MM.1S (cell line): ENCODE results near the gene DIP2C.

Experiments
- DNase-seq: peaks from one replicate; pipeline ENCODE4 v3.0.0-alpha.2; 2015
- H2AFZ ChIP-seq: fragments of 300-600 bp; sonication (generic); 2 replicates; pipeline ENCODE4 v1.6.0; 2016; ENCODE audit warnings: antibody characterized with exemption, low read length
- H3F3A ChIP-seq: fragments of 300-600 bp; sonication (generic); 2 replicates; pipeline ENCODE4 v1.6.1; 2016; ENCODE audit warnings: mild to moderate bottlenecking, antibody characterized with exemption, low read length, moderate library complexity, mixed read lengths; ENCODE audit not compliant: insufficient read depth
- H3K27ac ChIP-seq: fragments of 300-600 bp; sonication (generic); 2 replicates; pipeline ENCODE4 v1.5.1; 2016; ENCODE audit warnings: mild to moderate bottlenecking, low read length
- H3K27me3 ChIP-seq: fragments of 300-600 bp; sonication (generic); replicated peaks from 2 replicates; pipeline ENCODE4 v1.6.0; 2016; ENCODE audit warnings: low read length; ENCODE audit not compliant: insufficient read depth
- H3K36me3 ChIP-seq: fragments of 300-600 bp; sonication (generic); replicated peaks from 2 replicates; pipeline ENCODE4 v1.6.1; 2016; ENCODE audit warnings: mild to moderate bottlenecking, low read length, mixed read lengths; ENCODE audit not compliant: insufficient read depth
- H3K4me1 ChIP-seq: fragments of 300-600 bp; sonication (generic); 2 replicates; pipeline ENCODE4 v1.6.1; 2016; ENCODE audit warnings: low read length, mixed read lengths
- H3K4me2 ChIP-seq: fragments of 300-600 bp; sonication (generic); 2 replicates; pipeline ENCODE4 v1.6.0; 2016; ENCODE audit warnings: low read depth, low read length
- H3K4me3 ChIP-seq: fragments of 300-600 bp; sonication (generic); 2 replicates; pipeline ENCODE4 v1.5.1; 2016; ENCODE audit warnings: low read length, mixed read lengths
- H3K79me2 ChIP-seq: fragments of 300-600 bp; sonication (generic); 2 replicates; pipeline ENCODE4 v1.6.1; 2016; ENCODE audit warnings: mixed run types, low read length, mixed read lengths
- H3K9ac ChIP-seq: fragments of 300-600 bp; sonication (generic); 2 replicates; pipeline ENCODE4 v1.6.1; 2016; ENCODE audit warnings: low read length, mixed read lengths
- H3K9me2 ChIP-seq: fragments of 300-600 bp; sonication (generic); replicated peaks from 2 replicates; pipeline ENCODE4 v1.6.1; 2016; ENCODE audit warnings: mild to moderate bottlenecking, low read length, mixed read lengths; ENCODE audit not compliant: insufficient read depth
- H3K9me3 ChIP-seq: fragments of 300-600 bp; sonication (generic); replicated peaks from 2 replicates; pipeline ENCODE4 v1.6.1; 2016; ENCODE audit warnings: mild to moderate bottlenecking, low read length, mixed read lengths; ENCODE audit not compliant: insufficient read depth
- H4K20me1 ChIP-seq: fragments of 300-600 bp; sonication (generic); 2 replicates; pipeline ENCODE4 v1.6.1; 2016; ENCODE audit warnings: mild to moderate bottlenecking, low read length, moderate library complexity, mixed read lengths; ENCODE audit not compliant: insufficient read depth
- EZH2 ChIP-seq: fragments of 300-600 bp; sonication (generic); optimal IDR thresholded peaks from 2 replicates; pipeline ENCODE3; 2017; ENCODE audit warnings: low read depth, mild to moderate bottlenecking, antibody characterized with exemption, low read length, mixed read lengths
- EZH2phosphoT487 ChIP-seq: fragments of 300-600 bp; sonication (generic); IDR thresholded peaks from 2 replicates; pipeline ENCODE4 v1.6.1; 2018; ENCODE audit warnings: antibody characterized with exemption, low read length
- TF ChIP-seq, protein P1 (sequence below): fragments of 300-600 bp; sonication (generic); IDR thresholded peaks from 2 replicates; pipeline ENCODE4 v1.5.1; 2016; ENCODE audit warnings: antibody characterized with exemption, low read length, mixed read lengths

Gene DIP2C, protein sequence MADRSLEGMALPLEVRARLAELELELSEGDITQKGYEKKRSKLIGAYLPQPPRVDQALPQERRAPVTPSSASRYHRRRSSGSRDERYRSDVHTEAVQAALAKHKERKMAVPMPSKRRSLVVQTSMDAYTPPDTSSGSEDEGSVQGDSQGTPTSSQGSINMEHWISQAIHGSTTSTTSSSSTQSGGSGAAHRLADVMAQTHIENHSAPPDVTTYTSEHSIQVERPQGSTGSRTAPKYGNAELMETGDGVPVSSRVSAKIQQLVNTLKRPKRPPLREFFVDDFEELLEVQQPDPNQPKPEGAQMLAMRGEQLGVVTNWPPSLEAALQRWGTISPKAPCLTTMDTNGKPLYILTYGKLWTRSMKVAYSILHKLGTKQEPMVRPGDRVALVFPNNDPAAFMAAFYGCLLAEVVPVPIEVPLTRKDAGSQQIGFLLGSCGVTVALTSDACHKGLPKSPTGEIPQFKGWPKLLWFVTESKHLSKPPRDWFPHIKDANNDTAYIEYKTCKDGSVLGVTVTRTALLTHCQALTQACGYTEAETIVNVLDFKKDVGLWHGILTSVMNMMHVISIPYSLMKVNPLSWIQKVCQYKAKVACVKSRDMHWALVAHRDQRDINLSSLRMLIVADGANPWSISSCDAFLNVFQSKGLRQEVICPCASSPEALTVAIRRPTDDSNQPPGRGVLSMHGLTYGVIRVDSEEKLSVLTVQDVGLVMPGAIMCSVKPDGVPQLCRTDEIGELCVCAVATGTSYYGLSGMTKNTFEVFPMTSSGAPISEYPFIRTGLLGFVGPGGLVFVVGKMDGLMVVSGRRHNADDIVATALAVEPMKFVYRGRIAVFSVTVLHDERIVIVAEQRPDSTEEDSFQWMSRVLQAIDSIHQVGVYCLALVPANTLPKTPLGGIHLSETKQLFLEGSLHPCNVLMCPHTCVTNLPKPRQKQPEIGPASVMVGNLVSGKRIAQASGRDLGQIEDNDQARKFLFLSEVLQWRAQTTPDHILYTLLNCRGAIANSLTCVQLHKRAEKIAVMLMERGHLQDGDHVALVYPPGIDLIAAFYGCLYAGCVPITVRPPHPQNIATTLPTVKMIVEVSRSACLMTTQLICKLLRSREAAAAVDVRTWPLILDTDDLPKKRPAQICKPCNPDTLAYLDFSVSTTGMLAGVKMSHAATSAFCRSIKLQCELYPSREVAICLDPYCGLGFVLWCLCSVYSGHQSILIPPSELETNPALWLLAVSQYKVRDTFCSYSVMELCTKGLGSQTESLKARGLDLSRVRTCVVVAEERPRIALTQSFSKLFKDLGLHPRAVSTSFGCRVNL (N-terminal part only)

DNA sequence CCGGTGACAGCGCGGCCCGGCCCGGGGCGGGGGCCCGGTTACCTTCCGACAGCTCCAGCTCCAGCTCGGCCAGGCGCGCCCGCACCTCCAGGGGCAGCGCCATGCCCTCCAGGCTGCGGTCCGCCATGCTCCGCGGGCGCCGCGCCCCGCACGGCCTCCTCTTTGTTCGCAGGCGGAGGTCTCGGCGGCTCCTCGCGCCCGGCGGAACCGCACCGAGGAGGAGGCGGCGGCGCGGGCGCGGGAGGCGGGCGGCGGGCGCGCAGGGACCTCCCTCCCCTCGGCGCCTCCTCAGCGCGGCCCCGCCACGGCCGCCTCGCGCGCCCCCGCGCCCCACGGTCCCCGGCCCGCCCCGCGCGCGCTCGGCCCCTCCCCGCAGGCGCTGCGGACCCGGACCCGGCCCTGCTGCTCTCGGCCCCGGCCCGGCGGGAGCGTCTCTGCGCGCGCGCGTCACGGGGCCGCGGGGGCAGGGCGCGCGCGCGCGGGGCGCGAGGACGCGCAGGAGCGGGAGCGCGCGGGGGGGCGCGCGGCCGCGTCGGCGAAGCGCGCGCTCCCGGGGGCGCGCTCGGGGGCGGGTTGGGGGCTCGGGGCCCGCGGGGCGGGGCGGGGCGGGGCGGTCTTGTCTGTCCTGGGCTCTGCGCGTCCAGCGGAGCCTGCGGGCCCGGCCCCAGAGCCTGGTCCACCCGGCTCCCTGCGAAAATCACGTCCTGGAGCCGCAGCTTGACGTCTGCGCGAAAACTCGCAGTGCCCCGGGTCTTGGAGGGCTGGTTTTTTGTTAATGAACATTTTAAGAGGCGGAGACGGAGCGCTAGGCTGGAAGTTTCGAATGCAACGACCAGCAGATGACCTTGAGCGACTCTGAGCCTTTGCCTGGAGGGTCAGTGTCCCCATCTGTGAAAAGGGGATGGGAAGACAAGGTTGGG, at the start of gene DIP2C:
Gene DIP2C, minus strand, starts transcription at position 217 of the 920 bp plus-strand sequence. Its CDS starts 90 bp downstream, at position 127.
- TF ChIP-seq, protein P1, sequence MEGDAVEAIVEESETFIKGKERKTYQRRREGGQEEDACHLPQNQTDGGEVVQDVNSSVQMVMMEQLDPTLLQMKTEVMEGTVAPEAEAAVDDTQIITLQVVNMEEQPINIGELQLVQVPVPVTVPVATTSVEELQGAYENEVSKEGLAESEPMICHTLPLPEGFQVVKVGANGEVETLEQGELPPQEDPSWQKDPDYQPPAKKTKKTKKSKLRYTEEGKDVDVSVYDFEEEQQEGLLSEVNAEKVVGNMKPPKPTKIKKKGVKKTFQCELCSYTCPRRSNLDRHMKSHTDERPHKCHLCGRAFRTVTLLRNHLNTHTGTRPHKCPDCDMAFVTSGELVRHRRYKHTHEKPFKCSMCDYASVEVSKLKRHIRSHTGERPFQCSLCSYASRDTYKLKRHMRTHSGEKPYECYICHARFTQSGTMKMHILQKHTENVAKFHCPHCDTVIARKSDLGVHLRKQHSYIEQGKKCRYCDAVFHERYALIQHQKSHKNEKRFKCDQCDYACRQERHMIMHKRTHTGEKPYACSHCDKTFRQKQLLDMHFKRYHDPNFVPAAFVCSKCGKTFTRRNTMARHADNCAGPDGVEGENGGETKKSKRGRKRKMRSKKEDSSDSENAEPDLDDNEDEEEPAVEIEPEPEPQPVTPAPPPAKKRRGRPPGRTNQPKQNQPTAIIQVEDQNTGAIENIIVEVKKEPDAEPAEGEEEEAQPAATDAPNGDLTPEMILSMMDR, result no peak
- TF ChIP-seq EZH2phosphoT487 (no peak), EZH2 (no peak)
- H3K9ac ChIP-seq, result no peak within 1 kb of the TSS
- no peak within 1 kb of the TSS for H3K4me2 ChIP-seq
- H3K9me3 ChIP-seq, result no peaks in the 10 kb centered on the region
- no peaks in the 10 kb centered on the region for H3K9me2 ChIP-seq
- H3F3A ChIP-seq, result no peaks in the 10 kb centered on the region
- H3K4me1 ChIP-seq, result no peaks in the 10 kb centered on the region
- H3K27ac ChIP-seq, result no peak within 1 kb of the TSS
- no peaks in the 10 kb centered on the region for H3K36me3 ChIP-seq
- H3K79me2 ChIP-seq, result no peaks in the 10 kb centered on the region
- H3K27me3 ChIP-seq, result no peaks in the 10 kb centered on the region; the same call in 1 of the 2 replicates
- no peak within 1 kb of the TSS for H3K4me3 ChIP-seq
- DNase-seq, result no peak
- no peak within 1 kb of the TSS for H2AFZ ChIP-seq
- H4K20me1 ChIP-seq, result no peaks in the 10 kb centered on the region

DNA sequence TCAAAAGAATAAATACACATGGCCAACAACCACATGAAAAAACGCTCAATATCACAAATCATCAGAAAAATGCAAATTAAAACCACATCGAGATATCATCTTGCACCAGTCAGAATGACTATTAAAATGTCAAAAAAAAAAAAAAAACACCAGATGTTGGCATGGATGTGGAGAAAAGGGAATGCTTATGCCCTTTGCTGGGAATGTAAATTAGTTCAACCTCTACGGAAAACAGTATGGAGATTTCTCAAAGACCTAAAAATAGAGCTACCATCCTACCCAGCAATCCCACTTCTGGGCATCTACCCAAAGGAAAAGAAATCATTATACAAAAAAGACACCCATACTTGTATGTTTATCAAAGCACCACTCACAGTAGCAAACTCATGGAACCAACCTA, 45.0 kb upstream of the DIP2C start:
- no peaks in the 10 kb centered on the region for H3K36me3 ChIP-seq
- H3K79me2 ChIP-seq, result no peaks in the 10 kb centered on the region
- no peak overlapping the region for H3K4me2 ChIP-seq
- H3F3A ChIP-seq, result no peaks in the 10 kb centered on the region
- no peak overlapping the region for H2AFZ ChIP-seq
- H3K9me2 ChIP-seq, result no peaks in the 10 kb centered on the region
- H3K4me3 ChIP-seq, result no peak overlapping the region
- H3K9ac ChIP-seq, result no peak overlapping the region
- TF ChIP-seq, protein P1, result no peak
- no peak for TF ChIP-seq EZH2
- TF ChIP-seq EZH2phosphoT487, result no peak
- no peaks in the 10 kb centered on the region for H3K27me3 ChIP-seq
- H3K27ac ChIP-seq, result no peak overlapping the region
- H4K20me1 ChIP-seq, result no peaks in the 10 kb centered on the region
- H3K4me1 ChIP-seq, result no peaks in the 10 kb centered on the region
- H3K9me3 ChIP-seq, result no peaks in the 10 kb centered on the region
- DNase-seq, result no peak

DNA sequence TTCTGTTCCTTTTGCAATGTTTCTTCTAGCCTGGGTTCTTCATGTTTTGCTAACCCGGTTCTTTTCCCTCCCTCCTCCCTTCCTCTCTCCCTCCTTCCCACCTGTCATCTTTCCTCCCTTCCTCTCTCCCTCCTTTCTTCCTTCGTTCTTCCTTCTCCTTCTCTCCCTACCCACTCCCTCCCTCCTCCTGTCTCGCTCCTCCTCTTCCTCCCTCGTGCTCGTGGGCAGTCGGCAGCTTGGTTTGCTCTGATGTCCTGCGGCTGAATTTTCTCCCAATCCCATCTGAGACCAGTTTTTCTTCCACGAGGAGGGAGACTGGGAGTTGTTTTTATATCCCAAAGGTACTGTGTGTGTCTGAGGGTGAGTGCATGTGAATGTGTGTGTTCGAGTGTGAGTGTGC, 43.6 kb upstream of the DIP2C start:
- DNase-seq, result no peak
- no peaks in the 10 kb centered on the region for H3K9me3 ChIP-seq
- H3K36me3 ChIP-seq, result no peaks in the 10 kb centered on the region
- H3K4me1 ChIP-seq, result no peaks in the 10 kb centered on the region
- no peak overlapping the region for H3K9ac ChIP-seq
- no peaks in the 10 kb centered on the region for H3K27me3 ChIP-seq
- no peak overlapping the region for H3K4me3 ChIP-seq
- H4K20me1 ChIP-seq, result no peaks in the 10 kb centered on the region
- no peak overlapping the region for H2AFZ ChIP-seq
- no peak overlapping the region for H3K4me2 ChIP-seq
- no peaks in the 10 kb centered on the region for H3F3A ChIP-seq
- H3K27ac ChIP-seq, result no peak overlapping the region
- TF ChIP-seq, protein P1, result no peak
- TF ChIP-seq EZH2, result no peak
- H3K9me2 ChIP-seq, result no peaks in the 10 kb centered on the region
- no peaks in the 10 kb centered on the region for H3K79me2 ChIP-seq
